ENCODE measurements around the gene CHMP1B.
"Not testable (repeated sequence)": the region's sequence is repeated elsewhere in the genome, so short reads cannot be mapped to it uniquely, and the experiment has no call there.

Gene CHMP1B

GRCh38 chr18:11854554-11854953, 3.3 kb downstream of the CHMP1B start:
- H3K9me3 Mint-ChIP-seq; H3K27ac Mint-ChIP-seq; ATAC-seq; H3K4me3 Mint-ChIP-seq; DNase-seq (ENCODE audit: low spot score in 2 of 2): not testable (repeated sequence)
- Mint-ChIP-seq H3K36me3 (peaks cover 45% of the 10 kb centered on the region), H3K4me1 (peaks cover 20% of the 10 kb centered on the region)

DNA sequence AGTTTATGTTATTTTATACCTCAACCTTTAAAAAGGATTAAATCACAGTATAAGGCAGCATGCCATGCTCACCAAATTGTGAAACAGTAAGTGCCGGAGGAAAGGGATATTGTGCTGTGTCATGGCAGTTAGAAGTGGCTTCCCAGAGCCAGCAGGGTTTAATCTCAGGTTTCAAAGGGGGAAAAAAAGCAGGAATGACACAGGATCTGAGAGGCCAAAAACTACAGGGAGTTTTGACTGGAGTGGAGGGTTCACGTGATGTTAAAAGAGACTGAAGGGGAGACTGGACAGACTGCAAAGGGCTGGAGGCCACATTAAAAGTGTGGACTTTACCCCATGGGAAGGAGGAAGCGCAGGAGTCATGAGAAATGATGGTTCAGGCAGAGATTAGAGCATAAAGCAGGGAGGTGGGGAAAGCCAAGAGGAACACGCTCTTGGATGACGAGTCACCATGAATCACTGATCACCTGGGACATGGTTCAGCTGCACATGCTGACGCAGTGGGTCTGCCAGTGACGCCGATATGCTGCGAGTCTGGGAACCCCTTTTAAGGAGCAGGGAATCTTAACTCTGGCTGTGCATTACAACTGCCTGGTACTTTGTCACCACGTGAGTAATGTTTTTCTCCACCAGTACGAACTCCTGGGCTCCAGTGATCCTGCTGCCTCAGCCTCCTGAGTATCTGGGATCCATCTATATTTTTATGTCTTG, 6.1 kb downstream of the CHMP1B start:
- peaks cover 25% of the 10 kb centered on the region for H3K36me3 Mint-ChIP-seq
- H3K27ac Mint-ChIP-seq = no peak overlapping the region
- H3K9me3 Mint-ChIP-seq = no peaks in the 10 kb centered on the region
- peaks cover 2% of the 10 kb centered on the region for H3K4me1 Mint-ChIP-seq
- H3K4me3 Mint-ChIP-seq = no peak overlapping the region
- ATAC-seq (no peak), DNase-seq (ENCODE audit: low spot score in 2 of 2) (no peak)

GRCh38 chr18:11859282-11859830, 8.1 kb downstream of the CHMP1B start:
- Mint-ChIP-seq H3K36me3 (peaks cover 10% of the 10 kb centered on the region), H3K27ac (peak overlapping the region; percentile 46), H3K4me1 (no peaks in the 10 kb centered on the region), H3K9me3 (no peaks in the 10 kb centered on the region), H3K4me3 (no peak overlapping the region)
- DNase-seq (ENCODE audit: low spot score in 2 of 2) (no peak), ATAC-seq (no peak)

DNA sequence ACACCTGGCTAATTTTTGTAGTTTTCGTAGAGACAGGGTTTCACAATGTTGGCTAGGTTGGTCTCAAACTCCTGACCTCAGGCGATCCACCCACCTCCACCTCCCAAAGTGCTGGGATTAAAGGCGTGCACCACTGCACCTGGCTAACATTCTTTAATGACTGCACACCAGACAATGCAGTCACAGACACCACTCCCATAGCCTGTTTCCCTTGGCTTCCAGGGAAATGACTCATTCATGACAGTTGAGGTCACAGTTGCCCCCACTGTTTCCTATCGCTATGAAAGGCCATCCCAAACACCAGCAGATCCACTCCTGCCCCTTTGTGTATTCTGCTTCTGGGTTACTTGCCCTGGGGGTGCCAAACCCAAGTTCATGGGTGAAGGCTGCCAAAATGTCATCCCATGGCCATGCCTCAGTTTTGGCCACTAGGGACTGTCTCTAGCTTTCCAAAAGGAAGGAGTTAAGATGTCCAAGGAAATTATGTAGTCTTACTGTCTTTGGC, 8.7 kb downstream of the CHMP1B start:
- ATAC-seq (peak; percentile 67), DNase-seq (ENCODE audit: low spot score in 2 of 2) (no peak)
- H3K36me3 Mint-ChIP-seq = peaks cover 4% of the 10 kb centered on the region
- peak overlapping the region; percentile 46 for H3K27ac Mint-ChIP-seq
- no peaks in the 10 kb centered on the region for H3K4me1 Mint-ChIP-seq
- H3K9me3 Mint-ChIP-seq = no peaks in the 10 kb centered on the region
- H3K4me3 Mint-ChIP-seq = no peak overlapping the region

DNA sequence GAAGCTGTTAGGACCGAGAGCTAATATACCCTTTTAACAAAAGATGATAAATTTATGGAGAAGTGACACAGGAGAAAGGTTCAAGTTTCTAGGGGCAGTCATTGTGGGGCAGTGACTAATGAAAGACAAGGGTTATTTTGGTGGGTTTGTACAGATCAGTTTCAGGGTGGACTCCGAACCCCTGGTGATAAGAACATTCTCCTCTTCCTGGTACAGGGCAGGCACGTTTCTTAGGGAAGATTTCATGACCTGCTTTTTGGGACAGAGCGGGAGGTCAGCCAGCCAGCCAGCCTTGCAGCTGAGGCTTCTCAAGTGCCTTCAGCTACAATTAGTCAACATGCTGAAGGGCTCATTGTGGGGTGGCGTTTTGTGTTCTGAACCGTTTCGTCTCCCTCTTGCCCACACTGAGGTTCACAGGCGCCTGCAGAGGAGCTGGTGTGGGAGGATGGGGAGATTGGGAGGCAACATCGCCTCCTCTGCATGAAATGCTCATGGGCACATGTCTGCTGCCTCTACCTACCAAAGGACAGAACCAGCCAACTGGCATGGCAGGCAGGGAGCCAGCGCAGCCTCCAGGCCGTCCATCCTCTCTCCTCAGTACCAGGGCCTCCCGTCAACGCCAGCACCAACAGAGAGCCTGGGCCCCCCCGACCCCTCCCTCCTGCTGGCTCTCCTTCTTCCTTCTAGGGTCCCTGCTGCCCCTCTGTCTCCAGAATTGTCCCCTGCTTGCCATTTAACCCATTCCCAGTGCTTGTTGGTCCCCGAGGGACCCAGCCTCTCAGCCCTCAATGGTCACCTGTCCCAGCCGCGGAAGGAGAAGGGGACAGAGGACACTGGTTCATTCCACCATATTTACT, 9.6 kb downstream of the CHMP1B start:
- H3K27ac Mint-ChIP-seq = no peak overlapping the region
- DNase-seq (ENCODE audit: low spot score in 2 of 2) = no peak
- H3K9me3 Mint-ChIP-seq = no peaks in the 10 kb centered on the region
- no peaks in the 10 kb centered on the region for H3K4me1 Mint-ChIP-seq
- no peak overlapping the region for H3K4me3 Mint-ChIP-seq
- ATAC-seq = no peak
- H3K36me3 Mint-ChIP-seq = no peaks in the 10 kb centered on the region

DNA sequence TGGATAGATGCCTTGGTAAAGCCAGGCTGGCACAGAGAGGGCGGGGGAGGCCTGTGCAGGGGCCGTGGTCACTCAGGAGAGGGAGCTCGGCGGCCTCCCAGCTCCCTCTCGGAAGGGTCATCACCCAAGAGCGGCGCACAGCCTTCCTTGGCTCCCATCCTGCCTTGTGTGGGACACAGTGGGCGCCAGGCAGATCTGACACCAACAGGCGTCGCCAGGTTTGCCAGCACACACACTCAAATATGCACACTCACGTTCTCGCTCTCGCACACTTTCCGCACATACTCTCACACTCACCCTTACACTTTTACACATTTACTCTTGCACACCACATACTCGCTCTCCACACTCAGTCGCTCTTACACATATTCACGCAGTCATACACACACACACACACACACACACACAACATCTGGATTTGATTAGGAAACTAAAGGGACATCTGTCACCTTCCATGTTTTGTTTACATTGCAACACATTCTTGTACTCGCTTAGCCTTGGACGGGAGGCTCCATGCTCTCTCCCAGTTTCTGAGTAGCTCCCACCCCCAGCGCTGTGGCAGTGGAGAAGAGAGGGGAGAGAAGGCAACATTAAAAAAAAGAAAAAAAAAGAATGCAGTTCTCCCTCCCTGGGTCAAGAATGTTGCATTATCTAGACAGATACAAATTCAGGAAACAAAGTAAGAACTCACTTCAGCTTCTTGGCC, 10.5 kb downstream of the CHMP1B start:
- no peak overlapping the region for H3K4me3 Mint-ChIP-seq
- ATAC-seq = no peak
- no peak for DNase-seq (ENCODE audit: low spot score in 2 of 2)
- H3K4me1 Mint-ChIP-seq = no peaks in the 10 kb centered on the region
- H3K9me3 Mint-ChIP-seq = no peaks in the 10 kb centered on the region
- no peak overlapping the region for H3K27ac Mint-ChIP-seq
- no peaks in the 10 kb centered on the region for H3K36me3 Mint-ChIP-seq

DNA sequence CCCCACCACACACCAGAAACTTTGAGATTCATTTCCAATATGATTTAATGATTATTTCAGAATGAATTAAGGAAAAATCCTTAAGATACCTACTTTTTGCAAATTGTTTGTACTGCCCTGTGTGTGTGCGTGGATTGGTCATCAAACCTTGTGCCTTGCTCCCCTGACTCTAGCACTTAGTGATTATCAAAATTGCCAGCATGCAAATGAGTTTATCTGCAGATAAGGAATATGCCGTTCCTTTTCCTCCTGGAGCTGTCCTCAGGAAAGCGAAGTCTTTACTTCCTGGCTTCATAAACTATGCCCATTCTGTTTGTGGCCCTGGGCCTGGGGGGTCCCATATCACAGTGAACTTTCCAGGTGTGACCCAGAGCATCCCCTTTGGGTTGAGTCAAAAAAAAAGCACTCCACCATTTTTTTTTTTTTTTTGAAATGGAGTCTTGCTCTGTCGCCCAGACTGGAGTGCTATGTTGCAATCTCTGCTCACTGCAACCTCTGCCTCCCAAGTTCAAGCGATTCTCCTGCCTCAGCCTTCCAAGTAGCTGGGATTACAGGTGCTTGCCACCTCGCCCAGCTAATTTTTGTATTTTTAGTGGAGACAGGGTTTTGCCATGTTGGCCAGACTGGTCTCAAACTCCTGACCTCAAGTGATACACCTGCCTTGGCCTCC, 11.4 kb downstream of the CHMP1B start:
- no peaks in the 10 kb centered on the region for H3K4me1 Mint-ChIP-seq
- H3K27ac Mint-ChIP-seq = no peak overlapping the region

GRCh38 chr18:11864471-11864870, 13.3 kb downstream of the CHMP1B start:
- DNase-seq (ENCODE audit: low spot score in 2 of 2) = no peak
- no peak overlapping the region for H3K27ac Mint-ChIP-seq
- H3K4me3 Mint-ChIP-seq = no peak overlapping the region
- H3K9me3 Mint-ChIP-seq = no peaks in the 10 kb centered on the region
- H3K36me3 Mint-ChIP-seq = no peaks in the 10 kb centered on the region
- no peak for ATAC-seq
- no peaks in the 10 kb centered on the region for H3K4me1 Mint-ChIP-seq

More for the DNA sequence above, 11.4 kb downstream of the CHMP1B start:
- H3K36me3 Mint-ChIP-seq = no peaks in the 10 kb centered on the region
- no peak for ATAC-seq
- no peak overlapping the region for H3K4me3 Mint-ChIP-seq
- DNase-seq (ENCODE audit: low spot score in 2 of 2) = no peak
- no peaks in the 10 kb centered on the region for H3K9me3 Mint-ChIP-seq

DNA sequence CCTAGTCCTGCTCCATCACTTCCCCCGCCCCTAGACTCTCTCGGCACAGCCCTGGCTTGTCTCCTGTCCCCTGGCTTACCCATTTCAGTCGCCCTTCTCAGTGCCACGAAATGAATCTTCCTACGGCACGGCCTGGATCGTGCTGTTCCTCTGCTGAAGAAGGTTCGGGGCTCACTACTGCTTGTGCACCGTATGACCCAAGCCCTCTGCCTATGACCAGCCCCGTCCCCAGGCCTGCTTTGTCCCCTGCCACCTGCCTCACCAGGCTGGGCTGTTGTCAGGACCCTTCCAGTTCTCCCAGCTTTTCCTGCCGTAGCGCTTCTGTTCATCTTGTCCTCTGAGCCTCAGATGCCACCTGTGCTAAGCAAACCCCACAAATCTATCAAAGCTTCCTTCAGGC, 13.9 kb downstream of the CHMP1B start:
- H3K36me3 Mint-ChIP-seq = no peaks in the 10 kb centered on the region
- no peak for DNase-seq (ENCODE audit: low spot score in 2 of 2)
- H3K4me1 Mint-ChIP-seq = no peaks in the 10 kb centered on the region
- H3K4me3 Mint-ChIP-seq = no peak overlapping the region
- ATAC-seq = peak; percentile 24
- no peaks in the 10 kb centered on the region for H3K9me3 Mint-ChIP-seq
- H3K27ac Mint-ChIP-seq = no peak overlapping the region

GRCh38 chr18:11866329-11866728, 15.1 kb downstream of the CHMP1B start:
- Mint-ChIP-seq H3K27ac (no peak overlapping the region), H3K4me1 (peaks cover 3% of the 10 kb centered on the region), H3K9me3 (no peaks in the 10 kb centered on the region), H3K36me3 (no peaks in the 10 kb centered on the region), H3K4me3 (no peak overlapping the region)
- DNase-seq (ENCODE audit: low spot score in 2 of 2) (no peak), ATAC-seq (no peak)

DNA sequence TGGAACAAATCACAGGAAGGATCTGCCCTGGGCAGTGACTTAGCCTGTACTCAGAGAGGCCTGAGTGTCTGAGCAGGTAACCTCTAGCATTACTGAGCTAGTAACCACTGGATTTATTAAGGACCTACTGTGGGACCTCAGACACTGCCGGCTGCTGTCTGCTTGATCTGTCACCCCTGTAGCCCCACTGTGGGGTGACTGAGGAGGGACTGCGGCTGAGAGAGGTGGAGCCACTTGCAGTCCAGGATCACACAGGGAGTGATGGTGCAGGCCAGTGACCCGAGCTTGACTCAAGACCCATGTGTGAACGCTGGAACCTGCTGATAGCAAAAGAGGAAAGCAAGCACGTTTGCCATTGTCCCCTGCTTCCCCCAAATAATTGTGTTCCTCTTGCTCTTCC, 15.6 kb downstream of the CHMP1B start:
- Mint-ChIP-seq H3K4me3 (no peak overlapping the region), H3K9me3 (no peaks in the 10 kb centered on the region), H3K27ac (no peak overlapping the region), H3K4me1 (peaks cover 6% of the 10 kb centered on the region), H3K36me3 (no peaks in the 10 kb centered on the region)
- ATAC-seq (peak; percentile 24), DNase-seq (ENCODE audit: low spot score in 2 of 2) (no peak)

DNA sequence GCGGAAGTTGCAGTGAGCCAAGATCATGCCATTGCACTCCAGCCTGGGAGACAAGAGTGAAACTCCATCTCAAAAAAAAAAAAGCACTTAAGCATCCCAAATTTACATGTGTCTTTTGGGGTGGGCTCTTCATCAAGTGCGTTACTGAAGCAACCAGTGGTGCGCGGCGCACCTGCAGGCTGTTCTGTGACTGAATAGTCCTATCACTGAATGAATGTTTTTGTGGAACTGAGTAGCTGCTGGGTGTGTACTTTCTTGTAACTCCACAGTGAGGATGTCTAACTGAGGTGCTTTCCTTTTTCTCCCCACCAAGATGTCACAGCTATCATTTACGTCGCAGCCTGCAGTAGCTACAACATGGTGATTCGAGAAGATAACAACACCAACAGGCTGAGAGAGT, 17.0 kb downstream of the CHMP1B start:
- Mint-ChIP-seq H3K27ac (no peak overlapping the region), H3K9me3 (no peaks in the 10 kb centered on the region), H3K4me3 (no peak overlapping the region), H3K4me1 (peaks cover 6% of the 10 kb centered on the region), H3K36me3 (no peaks in the 10 kb centered on the region)
- ATAC-seq (no peak), DNase-seq (ENCODE audit: low spot score in 2 of 2) (no peak)

DNA sequence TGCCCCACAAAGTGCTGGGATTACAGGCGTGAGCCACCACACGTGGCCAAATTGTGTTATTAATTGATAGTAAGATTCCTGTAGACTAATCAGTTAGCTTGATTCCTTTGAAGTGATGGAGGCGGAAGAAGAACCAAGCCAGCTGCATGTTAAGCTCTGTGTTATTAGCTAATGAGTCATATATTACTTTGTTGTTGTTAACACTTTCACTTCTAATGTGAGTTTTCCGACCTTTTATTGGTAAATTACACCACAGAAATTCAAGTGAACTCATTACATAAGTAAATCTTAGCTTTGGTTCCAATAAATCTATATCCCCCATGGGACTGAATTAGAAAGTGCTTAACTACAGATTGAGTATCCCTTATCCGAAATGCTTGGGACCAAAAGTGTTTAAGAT, 20.3 kb downstream of the CHMP1B start:
- DNase-seq (ENCODE audit: low spot score in 2 of 2) (no peak), ATAC-seq (no peak)
- H3K36me3 Mint-ChIP-seq = no peaks in the 10 kb centered on the region
- no peaks in the 10 kb centered on the region for H3K9me3 Mint-ChIP-seq
- peaks cover 6% of the 10 kb centered on the region for H3K4me1 Mint-ChIP-seq
- H3K4me3 Mint-ChIP-seq = no peak overlapping the region
- H3K27ac Mint-ChIP-seq = no peak overlapping the region

- Mint-ChIP-seq H3K27ac (no peak overlapping the region), H3K4me1 (peaks cover 6% of the 10 kb centered on the region), H3K9me3 (no peaks in the 10 kb centered on the region), H3K36me3 (no peaks in the 10 kb centered on the region), H3K4me3 (no peak overlapping the region)
- ATAC-seq (no peak), DNase-seq (ENCODE audit: low spot score in 2 of 2) (no peak)
These were observed 21.4 kb downstream of the CHMP1B start for GRCh38 chr18:11872479-11873136.
